ENCODE measurements around the gene C17orf50. TPM values are rescaled to one million over a fixed set of nuclear protein-coding genes. Genes with fewer than 3 reads are reported as not detected.
A peak's percentile ranks its signal among the peaks of the same experiment; 100 is the strongest.

C17orf50 gene
- total RNA-seq, 1 donor from 2014 or later, result not detected

DNA sequence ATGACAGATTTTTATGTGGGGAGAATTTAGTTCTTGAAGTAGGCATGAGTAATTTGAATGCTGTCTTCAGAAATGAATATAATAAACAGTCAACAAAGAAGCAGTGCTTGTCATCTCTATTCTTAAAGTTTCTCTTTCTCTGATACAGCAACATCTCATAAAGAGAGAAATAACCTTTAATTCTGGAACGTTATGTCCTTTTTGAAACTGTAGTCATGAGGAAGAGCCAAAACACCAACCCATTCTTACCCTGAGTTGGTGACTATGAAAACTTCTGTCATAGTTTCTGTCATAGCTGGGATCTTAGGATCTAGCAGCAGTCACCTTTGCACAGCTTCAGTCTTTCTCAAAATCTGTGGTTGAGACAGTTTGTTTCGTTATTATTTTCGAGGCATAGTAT, 44.5 kb upstream of the C17orf50 start:
- Mint-ChIP-seq H3K36me3 (ENCODE audit: unreplicated experiment) (peaks cover 15% of the 10 kb centered on the region), H3K27ac (ENCODE audit: unreplicated experiment) (no peak overlapping the region), H3K4me1 (ENCODE audit: unreplicated experiment) (peaks cover 27% of the 10 kb centered on the region), H3K9me3 (ENCODE audit: unreplicated experiment) (no peaks in the 10 kb centered on the region), H3K27me3 (ENCODE audit: unreplicated experiment) (no peaks in the 10 kb centered on the region), H3K4me3 (ENCODE audit: unreplicated experiment) (no peak overlapping the region)
- TF ChIP-seq, protein P1, sequence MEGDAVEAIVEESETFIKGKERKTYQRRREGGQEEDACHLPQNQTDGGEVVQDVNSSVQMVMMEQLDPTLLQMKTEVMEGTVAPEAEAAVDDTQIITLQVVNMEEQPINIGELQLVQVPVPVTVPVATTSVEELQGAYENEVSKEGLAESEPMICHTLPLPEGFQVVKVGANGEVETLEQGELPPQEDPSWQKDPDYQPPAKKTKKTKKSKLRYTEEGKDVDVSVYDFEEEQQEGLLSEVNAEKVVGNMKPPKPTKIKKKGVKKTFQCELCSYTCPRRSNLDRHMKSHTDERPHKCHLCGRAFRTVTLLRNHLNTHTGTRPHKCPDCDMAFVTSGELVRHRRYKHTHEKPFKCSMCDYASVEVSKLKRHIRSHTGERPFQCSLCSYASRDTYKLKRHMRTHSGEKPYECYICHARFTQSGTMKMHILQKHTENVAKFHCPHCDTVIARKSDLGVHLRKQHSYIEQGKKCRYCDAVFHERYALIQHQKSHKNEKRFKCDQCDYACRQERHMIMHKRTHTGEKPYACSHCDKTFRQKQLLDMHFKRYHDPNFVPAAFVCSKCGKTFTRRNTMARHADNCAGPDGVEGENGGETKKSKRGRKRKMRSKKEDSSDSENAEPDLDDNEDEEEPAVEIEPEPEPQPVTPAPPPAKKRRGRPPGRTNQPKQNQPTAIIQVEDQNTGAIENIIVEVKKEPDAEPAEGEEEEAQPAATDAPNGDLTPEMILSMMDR (IDR thresholded peaks at IDR 0.05), result no peak
- DNase-seq (ENCODE audit: extremely low spot score, unreplicated experiment), result no peak

- no peak overlapping the region for H3K4me3 Mint-ChIP-seq (ENCODE audit: unreplicated experiment)
- H3K27ac Mint-ChIP-seq (ENCODE audit: unreplicated experiment), result peak overlapping the region; percentile 52
- peaks cover 13% of the 10 kb centered on the region for H3K36me3 Mint-ChIP-seq (ENCODE audit: unreplicated experiment)
- H3K9me3 Mint-ChIP-seq (ENCODE audit: unreplicated experiment), result no peaks in the 10 kb centered on the region
- no peak for DNase-seq (ENCODE audit: extremely low spot score, unreplicated experiment)
- H3K27me3 Mint-ChIP-seq (ENCODE audit: unreplicated experiment), result no peaks in the 10 kb centered on the region
- H3K4me1 Mint-ChIP-seq (ENCODE audit: unreplicated experiment), result peaks cover 28% of the 10 kb centered on the region
- TF ChIP-seq, protein P1 (IDR thresholded peaks at IDR 0.05), result no peak
These were observed 43.7 kb upstream of the C17orf50 start for GRCh38 chr17:35716897-35717465.

- Mint-ChIP-seq H3K4me1 (ENCODE audit: unreplicated experiment) (peaks cover 28% of the 10 kb centered on the region), H3K27me3 (ENCODE audit: unreplicated experiment) (no peaks in the 10 kb centered on the region), H3K36me3 (ENCODE audit: unreplicated experiment) (peaks cover 14% of the 10 kb centered on the region), H3K27ac (ENCODE audit: unreplicated experiment) (peak overlapping the region; percentile 52), H3K4me3 (ENCODE audit: unreplicated experiment) (no peak overlapping the region), H3K9me3 (ENCODE audit: unreplicated experiment) (no peaks in the 10 kb centered on the region)
- TF ChIP-seq, protein P1 (IDR thresholded peaks at IDR 0.05), result no peak
- DNase-seq (ENCODE audit: extremely low spot score, unreplicated experiment), result no peak
These were observed 43.2 kb upstream of the C17orf50 start for GRCh38 chr17:35717475-35717874.

DNA sequence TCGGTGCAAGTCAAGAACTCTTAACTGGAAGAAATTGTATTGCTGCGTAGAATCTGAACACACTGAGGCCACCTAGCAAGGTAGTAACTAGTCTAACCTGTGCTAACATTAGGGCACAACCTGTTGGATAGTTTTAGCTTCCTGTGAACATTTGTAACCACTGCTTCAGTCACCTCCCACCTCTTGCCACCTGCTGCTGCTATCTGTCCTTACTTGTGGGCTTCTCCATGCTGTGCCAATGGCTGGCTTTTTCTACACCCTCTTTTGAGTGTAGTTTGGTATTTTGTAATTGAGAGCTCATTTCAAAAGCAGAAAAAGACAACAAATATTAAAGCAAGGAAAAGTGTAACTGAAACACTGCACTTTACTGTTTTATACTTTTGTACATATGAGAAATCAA, 37.0 kb upstream of the C17orf50 start:
- Mint-ChIP-seq H3K9me3 (ENCODE audit: unreplicated experiment) (no peaks in the 10 kb centered on the region), H3K4me1 (ENCODE audit: unreplicated experiment) (peaks cover 50% of the 10 kb centered on the region), H3K27me3 (ENCODE audit: unreplicated experiment) (no peaks in the 10 kb centered on the region), H3K4me3 (ENCODE audit: unreplicated experiment) (no peak overlapping the region), H3K27ac (ENCODE audit: unreplicated experiment) (no peak overlapping the region), H3K36me3 (ENCODE audit: unreplicated experiment) (peaks cover 33% of the 10 kb centered on the region)
- TF ChIP-seq, protein P1 (IDR thresholded peaks at IDR 0.05), result no peak
- DNase-seq (ENCODE audit: extremely low spot score, unreplicated experiment), result no peak

GRCh38 chr17:35725058-35725457, 35.6 kb upstream of the C17orf50 start:
- Mint-ChIP-seq H3K27me3 (ENCODE audit: unreplicated experiment) (no peaks in the 10 kb centered on the region), H3K36me3 (ENCODE audit: unreplicated experiment) (peaks cover 24% of the 10 kb centered on the region), H3K27ac (ENCODE audit: unreplicated experiment) (peak overlapping the region; percentile 98), H3K4me1 (ENCODE audit: unreplicated experiment) (peaks cover 48% of the 10 kb centered on the region), H3K4me3 (ENCODE audit: unreplicated experiment) (no peak overlapping the region), H3K9me3 (ENCODE audit: unreplicated experiment) (no peaks in the 10 kb centered on the region)
- TF ChIP-seq, protein P1 (IDR thresholded peaks at IDR 0.05), result no peak
- DNase-seq (ENCODE audit: extremely low spot score, unreplicated experiment), result no peak

Measured in osteocyte (in vitro differentiated cells).